ENCODE results near the gene SMARCD3. TPM values are rescaled to one million over a fixed set of nuclear protein-coding genes. Genes with fewer than 3 reads are reported as not detected.

The SMARCD3 gene
- total RNA-seq, 2 donors from 2014 or later, result 40.0 to 43.5 TPM

GRCh38 chr7:151251328-151251688 lies 2.8 kb upstream of the SMARCD3 start:
- Mint-ChIP-seq H3K27ac (no peak overlapping the region), H3K9me3 (no peaks in the 10 kb centered on the region), H3K36me3 (ENCODE audit: low read depth) (no peaks in the 10 kb centered on the region), H3K4me3 (peak overlapping the region; percentile 74), H3K4me1 (peaks cover 44% of the 10 kb centered on the region), H3K27me3 (ENCODE audit: insufficient read depth) (peaks cover 55% of the 10 kb centered on the region)
- no peaks in the 10 kb centered on the region for H3K36me3 ChIP-seq (ENCODE audit: control insufficient read depth, insufficient read depth, low read length)
- TF ChIP-seq CTCF (conservative IDR thresholded peaks at IDR 0.05), result no peak
- WGBS, 2 experiments (ENCODE audit: insufficient coverage in 1 of 2, insufficient read length in 1 of 2), result 19 to 22% methylated on average over 7 to 19 of the region's 19 CpGs
- no peak overlapping the region for H3K4me3 ChIP-seq (ENCODE audit: low read length)
- H3K9ac ChIP-seq (ENCODE audit: extremely low read depth, low read length, poor library complexity, severe bottlenecking), result no peak overlapping the region
- H3K4me1 ChIP-seq (ENCODE audit: control insufficient read depth, insufficient read depth, low read length), result peaks cover 29% of the 10 kb centered on the region
- H3K9me3 ChIP-seq (ENCODE audit: control insufficient read depth, low read length), result no peaks in the 10 kb centered on the region
- DNase-seq, result peak; percentile 66
- H3K27ac ChIP-seq (ENCODE audit: low read depth, low read length), result peak overlapping the region; percentile 57
- no peaks in the 10 kb centered on the region for H3K27me3 ChIP-seq (ENCODE audit: control insufficient read depth, insufficient read depth, low read length, poor library complexity, severe bottlenecking)

GRCh38 chr7:151250181-151251132 lies 2.0 kb upstream of the SMARCD3 start:
- Histone ChIP-seq H3K27ac (ENCODE audit: low read depth, low read length) (no peak overlapping the region), H3K4me3 (ENCODE audit: low read length) (peak overlapping the region; percentile 48), H3K4me1 (ENCODE audit: control insufficient read depth, insufficient read depth, low read length) (peaks cover 29% of the 10 kb centered on the region)

DNA sequence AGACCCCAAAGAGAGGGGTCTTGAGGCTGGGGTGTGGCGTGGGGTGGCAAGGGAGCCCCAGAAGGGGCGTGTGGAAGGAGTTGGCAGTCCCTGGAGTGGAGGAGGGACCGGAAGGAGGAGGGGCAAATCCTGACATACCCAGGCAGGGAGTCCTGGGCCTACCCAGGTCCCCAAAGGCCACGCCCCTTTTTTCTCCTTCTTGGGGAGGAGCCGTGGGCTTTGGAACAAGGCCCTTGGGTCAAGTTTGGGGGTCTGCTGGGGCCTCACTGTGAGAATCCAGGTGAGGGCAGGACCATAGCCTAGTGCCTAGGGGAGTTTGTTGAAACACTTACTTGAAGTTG lies 1.2 kb upstream of the SMARCD3 start:
- H3K9ac ChIP-seq (ENCODE audit: extremely low read depth, low read length, poor library complexity, severe bottlenecking), result no peak overlapping the region
- Mint-ChIP-seq H3K9me3 (no peaks in the 10 kb centered on the region), H3K4me3 (peak overlapping the region; percentile 74), H3K27ac (no peak overlapping the region), H3K36me3 (ENCODE audit: low read depth) (no peaks in the 10 kb centered on the region), H3K27me3 (ENCODE audit: insufficient read depth) (peaks cover 47% of the 10 kb centered on the region), H3K4me1 (peaks cover 49% of the 10 kb centered on the region)
- H3K4me3 ChIP-seq (ENCODE audit: low read length), result peak overlapping the region; percentile 77
- 20 to 25% methylated on average over 1 to 5 of the region's 5 CpGs for WGBS, 2 experiments (ENCODE audit: insufficient coverage in 1 of 2, insufficient read length in 1 of 2)
- H3K27ac ChIP-seq (ENCODE audit: low read depth, low read length), result peak overlapping the region; percentile 87
- H3K9me3 ChIP-seq (ENCODE audit: control insufficient read depth, low read length), result no peaks in the 10 kb centered on the region
- no peaks in the 10 kb centered on the region for H3K36me3 ChIP-seq (ENCODE audit: control insufficient read depth, insufficient read depth, low read length)
- no peak for TF ChIP-seq CTCF (conservative IDR thresholded peaks at IDR 0.05)
- H3K4me1 ChIP-seq (ENCODE audit: control insufficient read depth, insufficient read depth, low read length), result peaks cover 33% of the 10 kb centered on the region
- DNase-seq, result peak; percentile 76
- no peaks in the 10 kb centered on the region for H3K27me3 ChIP-seq (ENCODE audit: control insufficient read depth, insufficient read depth, low read length, poor library complexity, severe bottlenecking)

More at GRCh38 chr7:151250181-151251132, 2.0 kb upstream of the SMARCD3 start:
- Histone ChIP-seq H3K27me3 (ENCODE audit: control insufficient read depth, insufficient read depth, low read length, poor library complexity, severe bottlenecking) (no peaks in the 10 kb centered on the region), H3K9me3 (ENCODE audit: control insufficient read depth, low read length) (no peaks in the 10 kb centered on the region), H3K9ac (ENCODE audit: extremely low read depth, low read length, poor library complexity, severe bottlenecking) (no peak overlapping the region), H3K36me3 (ENCODE audit: control insufficient read depth, insufficient read depth, low read length) (no peaks in the 10 kb centered on the region)
- H3K4me1 Mint-ChIP-seq, result peaks cover 47% of the 10 kb centered on the region
- H3K9me3 Mint-ChIP-seq, result no peaks in the 10 kb centered on the region
- no peak for DNase-seq
- no peaks in the 10 kb centered on the region for H3K36me3 Mint-ChIP-seq (ENCODE audit: low read depth)
- peak overlapping the region; percentile 74 for H3K4me3 Mint-ChIP-seq
- 70 to 75% methylated on average over 5 to 7 of the region's 7 CpGs for WGBS, 2 experiments (ENCODE audit: insufficient coverage in 1 of 2, insufficient read length in 1 of 2)
- peaks cover 54% of the 10 kb centered on the region for H3K27me3 Mint-ChIP-seq (ENCODE audit: insufficient read depth)
- TF ChIP-seq CTCF (conservative IDR thresholded peaks at IDR 0.05), result no peak
- H3K27ac Mint-ChIP-seq, result peak overlapping the region; percentile 66

All from endodermal cell (in vitro differentiated cells).